Thoracic aorta (tissue), 2 donors: ENCODE data around the gene ACSL5. TPM values are rescaled to one million over a fixed set of nuclear protein-coding genes. Genes with fewer than 3 reads are reported as not detected.
"Not testable (repeated sequence)": the region's sequence is repeated elsewhere in the genome, so short reads cannot be mapped to it uniquely, and the experiment has no call there.

Experiments used
- ATAC-seq: fragments of 150-250 bp; one replicate; pipeline ENCODE4 v1.8.0; 2017; ENCODE audit warnings: low read depth; ENCODE audit not compliant: insufficient number of reproducible peaks, low FRiP score
- DNase-seq: peaks from one replicate; pipeline ENCODE4 v3.0.0-alpha.2; 2020; ENCODE audit warnings: low spot score
- H3K27ac ChIP-seq, 2 donors: fragments of 200-600 bp; sonication (generic); 1 replicate in 1 of 2; 2 replicates in 1 of 2; pipeline ENCODE4 v1.5.1; 2016; ENCODE audit warnings: mild to moderate bottlenecking in 2 of 2, moderate library complexity in 2 of 2
- H3K27me3 ChIP-seq: fragments of 200-600 bp; sonication (generic); replicated peaks from 2 replicates; pipeline ENCODE4 v1.6.0; 2016; ENCODE audit warnings: mild to moderate bottlenecking; ENCODE audit not compliant: insufficient read depth
- H3K36me3 ChIP-seq: fragments of 200-600 bp; sonication (generic); one replicate; pipeline ENCODE4 v1.5.1; 2016
- H3K4me1 ChIP-seq, 2 donors: fragments of 200-600 bp; sonication (generic); 1 replicate in 1 of 2; 2 replicates in 1 of 2; pipeline versions ENCODE4 v1.5.1 to v1.6.0; 2016; ENCODE audit warnings: low read depth in 2 of 2, mild to moderate bottlenecking in 1 of 2; ENCODE audit not compliant: control insufficient read depth in 1 of 2
- H3K4me3 ChIP-seq: fragments of 200-600 bp; sonication (generic); 2 replicates; pipeline ENCODE4 v1.5.1; 2016; ENCODE audit warnings: mild to moderate bottlenecking
- H3K9me3 ChIP-seq: fragments of 200-600 bp; sonication (generic); 2 replicates; pipeline ENCODE4 v1.5.1; 2016
- CTCF ChIP-seq: fragments of 200-600 bp; sonication (generic); IDR thresholded peaks from one replicate; pipeline ENCODE4 v1.5.1; 2019; ENCODE audit warnings: antibody characterized with exemption
- total RNA-seq, 2 donors: library from RNA; depleted of rRNA; stranded (reverse); fragments of >200 nt; gene quantifications; one replicate each; pipeline versions ENCODE4 v1.1.0 to v1.2.3, GENCODE V29; 2016

The ACSL5 gene
- total RNA-seq, 2 donors from 2014 or later, result 13.9 to 16.7 TPM

- no peak for ATAC-seq
These were observed 86.5 kb downstream of the ACSL5 start for GRCh38 chr10:112460366-112460765.

GRCh38 chr10:112461029-112461887 lies 87.3 kb downstream of the ACSL5 start:
- no peak for ATAC-seq
- no peak for DNase-seq

More at GRCh38 chr10:112460366-112460765, 86.5 kb downstream of the ACSL5 start:
- peaks cover 9% of the 10 kb centered on the region for H3K36me3 ChIP-seq
- TF ChIP-seq CTCF, result no peak
- no peaks in the 10 kb centered on the region for H3K27me3 ChIP-seq
- H3K9me3 ChIP-seq, result no peaks in the 10 kb centered on the region
- H3K27ac ChIP-seq, result no peak overlapping the region
- no peaks in the 10 kb centered on the region for H3K4me1 ChIP-seq
- no peak for DNase-seq
- no peak overlapping the region for H3K4me3 ChIP-seq

GRCh38 chr10:112464074-112464473 lies 90.2 kb downstream of the ACSL5 start:
- not testable (repeated sequence) for H3K9me3 ChIP-seq, H3K27ac ChIP-seq, H3K4me1 ChIP-seq, H3K27me3 ChIP-seq, DNase-seq, ATAC-seq, H3K4me3 ChIP-seq
- peaks cover 11% of the 10 kb centered on the region for H3K36me3 ChIP-seq

More at GRCh38 chr10:112461029-112461887, 87.3 kb downstream of the ACSL5 start:
- no peak overlapping the region for H3K4me3 ChIP-seq
- H3K9me3 ChIP-seq, result no peaks in the 10 kb centered on the region
- H3K27ac ChIP-seq, result no peak overlapping the region
- H3K27me3 ChIP-seq, result no peaks in the 10 kb centered on the region
- H3K4me1 ChIP-seq, result no peaks in the 10 kb centered on the region
- peaks cover 11% of the 10 kb centered on the region for H3K36me3 ChIP-seq
- no peak for TF ChIP-seq CTCF

GRCh38 chr10:112465299-112465883 lies 91.5 kb downstream of the ACSL5 start:
- ATAC-seq, result no peak
- H3K27ac ChIP-seq, result no peak overlapping the region
- no peak for TF ChIP-seq CTCF
- DNase-seq, result no peak
- no peaks in the 10 kb centered on the region for H3K9me3 ChIP-seq
- H3K27me3 ChIP-seq, result no peaks in the 10 kb centered on the region
- no peaks in the 10 kb centered on the region for H3K4me1 ChIP-seq
- H3K36me3 ChIP-seq, result peaks cover 11% of the 10 kb centered on the region
- H3K4me3 ChIP-seq, result no peak overlapping the region

- Histone ChIP-seq H3K27me3 (no peaks in the 10 kb centered on the region), H3K36me3 (peaks cover 6% of the 10 kb centered on the region), H3K9me3 (no peaks in the 10 kb centered on the region), H3K4me3 (no peak overlapping the region), H3K4me1 (peaks cover 0 to 4% of the 10 kb centered on the region in 2 donors), H3K27ac (no peak overlapping the region)
- TF ChIP-seq CTCF, result no peak
- DNase-seq (no peak), ATAC-seq (no peak)
These were observed 92.9 kb downstream of the ACSL5 start for GRCh38 chr10:112466802-112467201.
